Cerebellar cortex (tissue), 1 donor: ENCODE results near the gene CIC.

Experiments used
- DNase-seq: peaks from one replicate; pipeline ENCODE4 v3.0.0-alpha.2; 2015; ENCODE audit warnings: low spot score

Gene CIC

DNA sequence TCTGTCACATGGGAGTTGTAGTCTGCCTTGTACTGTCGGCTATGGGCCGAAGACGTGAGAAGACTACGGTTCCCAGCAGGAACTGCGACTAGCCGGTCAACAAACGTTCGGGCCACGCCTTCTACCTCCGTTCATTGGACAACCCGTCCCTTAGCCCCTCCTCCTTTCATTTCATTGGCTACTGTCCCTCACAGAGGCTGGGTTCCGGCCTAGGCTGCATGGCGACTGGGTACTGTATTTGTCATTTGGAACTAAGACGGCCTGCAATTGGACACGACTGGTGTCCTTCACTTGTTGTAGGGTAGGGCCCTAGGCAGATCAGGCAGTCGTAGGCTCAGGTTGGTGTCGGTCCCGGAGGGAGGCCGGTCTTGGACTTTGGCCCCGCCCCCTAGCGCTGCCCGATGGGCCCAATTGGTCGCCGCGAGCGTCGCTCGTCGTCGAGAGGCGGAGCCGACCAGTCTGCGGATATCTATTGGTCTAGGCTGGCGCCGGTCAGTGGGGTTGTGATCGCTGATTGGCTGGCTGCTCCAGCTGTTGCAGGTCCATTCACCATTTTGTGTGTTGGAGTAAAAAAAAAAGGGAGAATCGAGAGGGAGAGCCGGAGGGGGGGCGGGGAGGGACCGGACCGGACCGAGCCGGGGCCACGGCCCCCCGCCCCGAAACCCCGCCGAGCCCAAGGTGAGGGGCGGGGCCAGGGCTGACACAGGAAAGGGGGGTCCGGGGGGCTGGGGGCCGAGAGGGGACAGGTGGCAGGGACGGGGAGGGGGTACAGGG, at the start of gene CIC:
Gene CIC, plus strand, starts transcription at position 549 of the 774 bp plus-strand sequence. CDS start 2,532 bp downstream, outside the sequence.
- peak; percentile 100 for DNase-seq

DNA sequence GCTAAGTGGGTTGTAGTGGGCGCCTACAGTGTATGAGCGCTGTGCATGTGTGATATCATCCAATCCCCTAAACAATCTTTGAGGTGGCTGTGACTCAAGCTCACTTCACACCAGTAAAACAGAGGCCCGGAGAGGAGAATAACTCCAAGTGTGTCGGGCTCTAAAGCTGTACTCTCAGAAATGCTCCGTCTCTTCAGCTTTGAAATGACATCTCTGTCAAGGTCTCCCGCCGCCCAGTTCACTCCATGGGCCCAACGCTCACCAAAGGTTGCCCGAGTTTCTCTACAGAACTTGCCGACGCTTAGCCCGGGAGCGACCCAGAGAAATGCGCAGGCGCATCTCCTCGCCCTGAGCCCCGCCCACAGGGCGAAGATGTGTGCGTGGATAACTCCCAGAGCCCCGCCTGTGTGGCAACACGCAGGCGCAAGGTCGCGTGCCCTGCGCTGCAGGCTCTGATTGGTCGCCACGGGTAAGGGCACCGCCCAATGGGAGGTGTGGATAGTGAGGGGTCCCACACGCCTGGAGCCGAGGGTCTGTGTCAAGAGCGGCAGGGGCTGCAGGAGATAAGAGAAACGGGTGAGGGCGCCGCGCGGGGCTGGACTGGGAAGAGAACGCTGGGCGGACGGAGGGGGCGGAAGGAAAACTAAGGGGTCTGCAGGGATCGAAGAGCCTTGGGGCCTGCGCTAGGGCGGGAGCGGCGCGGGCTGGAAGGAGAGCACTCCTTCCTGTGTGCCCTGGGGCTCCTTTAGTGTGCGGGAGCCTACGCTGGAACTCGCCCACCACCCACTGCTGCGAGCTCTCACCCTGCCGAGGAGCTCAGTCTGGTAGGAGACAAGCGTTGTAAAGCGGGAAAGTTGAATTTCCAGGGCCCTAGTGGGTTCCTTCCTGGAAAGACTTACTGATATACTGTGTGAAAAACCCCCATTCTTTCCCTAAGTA, 49.0 kb upstream of the CIC start, which contains the start of gene ZNF526:
Gene ZNF526, plus strand, starts transcription at position 501 of the 939 bp plus-strand sequence. CDS start 4,092 bp downstream, outside the sequence.
- peak; percentile 98 for DNase-seq

DNA sequence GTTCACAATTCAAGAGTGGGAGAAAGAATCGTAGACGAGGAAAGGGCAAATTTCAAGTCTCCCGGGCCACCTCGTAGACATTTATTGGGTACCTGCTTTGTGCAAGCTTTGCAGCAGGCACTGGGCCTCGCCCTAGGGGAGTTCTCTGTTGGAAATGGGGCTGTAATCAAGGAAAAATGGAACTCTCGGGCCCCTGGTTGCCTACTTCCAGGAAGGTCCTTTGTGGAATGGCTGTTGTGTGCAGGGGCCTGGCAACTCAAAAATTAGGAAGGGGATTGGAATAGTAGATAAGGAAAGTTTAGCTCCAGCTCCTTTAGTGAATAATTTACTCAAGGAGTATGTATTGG, 48.3 kb upstream of the CIC start:
- no peak for DNase-seq

DNA sequence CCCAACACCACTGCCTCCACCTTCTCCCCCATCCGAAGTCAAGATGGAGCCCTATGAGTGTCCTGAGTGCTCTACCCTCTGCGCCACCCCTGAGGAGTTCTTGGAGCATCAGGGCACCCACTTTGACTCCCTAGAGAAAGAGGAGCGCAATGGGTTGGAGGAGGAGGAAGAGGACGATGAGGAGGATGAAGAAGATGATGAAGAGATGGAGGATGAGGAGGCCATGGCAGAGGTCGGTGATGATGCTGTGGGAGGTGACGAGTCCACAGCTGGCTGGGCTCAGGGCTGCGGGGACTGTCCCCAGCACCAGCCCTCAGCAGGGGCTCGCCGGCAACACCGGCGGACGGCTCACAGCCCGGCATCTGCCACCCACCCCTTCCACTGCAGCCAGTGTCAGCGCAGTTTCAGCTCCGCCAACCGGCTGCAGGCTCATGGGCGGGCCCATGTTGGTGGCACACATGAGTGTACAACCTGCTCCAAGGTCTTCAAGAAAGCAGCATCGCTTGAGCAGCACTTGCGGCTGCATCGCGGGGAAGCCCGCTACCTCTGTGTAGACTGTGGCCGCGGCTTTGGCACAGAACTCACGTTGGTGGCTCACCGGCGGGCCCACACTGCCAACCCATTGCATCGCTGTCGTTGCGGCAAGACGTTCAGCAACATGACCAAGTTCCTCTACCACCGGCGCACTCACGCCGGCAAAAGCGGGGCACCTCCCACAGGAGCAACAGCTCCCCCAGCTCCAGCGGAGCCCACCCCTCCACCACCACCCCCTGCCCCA, 43.9 kb upstream of the CIC start:
- DNase-seq, result no peak

DNA sequence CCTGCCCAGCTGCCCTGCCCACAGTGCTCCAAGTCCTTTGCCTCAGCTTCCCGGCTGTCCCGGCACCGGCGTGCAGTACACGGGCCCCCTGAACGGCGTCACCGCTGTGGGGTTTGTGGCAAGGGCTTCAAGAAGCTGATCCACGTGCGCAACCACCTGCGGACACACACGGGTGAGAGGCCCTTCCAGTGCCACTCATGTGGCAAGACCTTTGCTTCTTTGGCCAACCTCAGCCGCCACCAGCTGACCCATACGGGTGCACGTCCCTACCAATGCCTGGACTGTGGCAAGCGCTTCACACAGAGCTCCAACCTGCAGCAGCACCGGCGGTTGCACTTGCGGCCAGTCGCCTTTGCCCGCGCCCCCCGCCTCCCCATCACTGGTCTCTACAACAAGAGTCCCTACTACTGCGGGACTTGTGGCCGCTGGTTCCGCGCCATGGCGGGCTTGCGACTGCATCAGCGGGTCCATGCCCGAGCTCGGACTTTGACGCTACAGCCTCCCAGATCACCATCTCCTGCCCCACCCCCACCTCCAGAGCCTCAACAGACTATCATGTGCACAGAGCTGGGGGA, 43.2 kb upstream of the CIC start:
- no peak for DNase-seq

DNA sequence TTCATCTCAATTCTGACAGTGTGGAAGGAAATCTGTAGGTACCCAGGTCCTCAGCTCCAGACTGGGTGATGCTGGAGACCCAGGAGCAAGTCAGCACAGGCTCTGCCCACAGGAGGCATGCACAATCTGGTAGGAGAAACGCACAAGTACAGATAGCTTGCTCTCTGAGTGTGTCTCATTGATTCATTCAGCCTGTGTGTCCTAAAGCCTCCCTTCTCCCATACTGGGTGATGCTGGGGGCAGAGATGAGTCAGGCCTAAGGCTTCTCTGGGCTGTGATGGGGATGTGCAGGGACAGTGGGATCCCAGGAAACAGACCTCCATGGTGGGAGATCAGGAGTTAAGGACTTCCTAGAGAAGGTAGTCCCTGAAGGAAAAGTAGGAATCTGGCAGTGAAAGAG, 42.2 kb upstream of the CIC start:
- no peak for DNase-seq

DNA sequence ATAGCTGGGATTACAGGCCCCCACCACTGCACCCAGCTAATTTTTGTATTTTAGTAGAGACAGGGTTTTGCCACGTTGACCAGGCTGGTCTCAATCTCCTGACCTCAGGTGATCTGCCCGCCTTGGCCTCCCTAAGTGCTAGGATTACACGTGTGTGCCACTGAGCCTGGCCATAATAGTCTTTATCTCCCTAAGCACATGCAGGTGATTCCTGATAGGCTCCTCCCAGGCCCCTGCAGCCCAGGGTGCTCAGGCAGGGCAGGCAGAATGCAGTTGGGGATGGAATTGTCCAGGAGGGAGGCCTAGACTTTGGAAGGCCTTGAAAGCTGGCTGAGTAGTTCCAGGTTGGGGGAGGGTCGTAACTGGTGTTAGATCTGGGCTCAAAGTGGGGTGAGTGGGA, 40.4 kb upstream of the CIC start:
- no peak for DNase-seq

- DNase-seq, result no peak
Measured at GRCh38 chr19:42229301-42229854, 39.7 kb upstream of the CIC start.

DNA sequence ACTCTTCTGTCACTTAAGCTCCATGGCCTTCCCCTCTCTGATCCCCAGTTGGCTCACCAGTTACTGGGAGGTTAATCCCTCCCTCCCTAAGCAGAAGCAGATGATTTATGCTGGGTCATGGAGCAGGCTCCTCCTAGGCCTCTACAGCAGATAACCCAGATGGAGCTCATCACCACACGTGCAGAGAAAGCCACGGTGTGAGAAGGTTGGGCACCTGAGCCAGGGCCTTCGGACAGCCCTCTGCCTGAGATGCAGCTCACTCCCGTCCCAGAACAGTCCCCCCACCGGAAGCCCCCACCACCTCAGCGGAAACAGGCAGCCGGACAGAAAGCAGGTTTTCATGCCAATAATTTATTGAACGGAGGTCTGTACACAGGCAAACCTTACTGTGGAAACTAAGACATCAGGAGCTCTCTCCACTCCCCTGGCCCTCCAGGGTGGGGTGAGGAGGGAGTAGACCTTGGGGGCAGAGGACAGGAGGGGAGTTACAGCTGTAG, 39.1 kb upstream of the CIC start:
- DNase-seq, result no peak

GRCh38 chr19:42230571-42230970, 38.5 kb upstream of the CIC start:
- DNase-seq, result no peak

GRCh38 chr19:42232435-42232834, 36.6 kb upstream of the CIC start:
- DNase-seq, result no peak

- no peak for DNase-seq
Measured at GRCh38 chr19:42233106-42233505, 35.9 kb upstream of the CIC start.

DNA sequence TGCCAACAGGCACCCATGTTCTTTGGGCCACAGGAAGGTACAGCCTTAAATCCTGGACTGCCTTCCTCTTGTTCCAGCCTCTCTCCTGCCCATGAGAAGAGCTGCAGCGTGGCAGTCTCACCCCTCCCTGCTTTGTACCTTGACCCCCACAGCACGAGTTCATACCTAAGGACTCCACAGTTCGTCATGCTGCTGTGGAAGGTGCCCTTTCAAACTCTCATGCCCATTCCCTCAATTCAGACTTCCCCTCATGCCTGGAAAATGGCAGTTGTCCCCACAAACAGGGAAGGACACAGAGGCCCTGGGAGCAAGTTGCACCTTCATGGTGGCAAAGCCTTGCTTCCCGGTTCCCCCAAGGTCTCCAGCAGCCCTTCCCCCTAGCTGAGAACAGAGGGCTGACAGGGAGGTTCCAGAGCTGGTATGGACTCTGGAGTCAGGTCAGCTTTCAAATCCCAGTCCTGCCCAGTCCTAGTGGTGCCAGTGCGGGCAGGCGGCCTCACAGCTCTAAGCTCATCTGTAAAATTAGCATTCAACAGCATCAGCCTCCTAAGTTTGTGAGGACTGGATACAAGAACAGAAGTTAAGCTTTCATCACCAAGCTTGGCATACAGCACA, 35.3 kb upstream of the CIC start:
- DNase-seq, result no peak

GRCh38 chr19:42234364-42234763, 34.7 kb upstream of the CIC start:
- no peak for DNase-seq

- DNase-seq, result no peak
Measured at GRCh38 chr19:42235181-42235580, 33.9 kb upstream of the CIC start.

DNA sequence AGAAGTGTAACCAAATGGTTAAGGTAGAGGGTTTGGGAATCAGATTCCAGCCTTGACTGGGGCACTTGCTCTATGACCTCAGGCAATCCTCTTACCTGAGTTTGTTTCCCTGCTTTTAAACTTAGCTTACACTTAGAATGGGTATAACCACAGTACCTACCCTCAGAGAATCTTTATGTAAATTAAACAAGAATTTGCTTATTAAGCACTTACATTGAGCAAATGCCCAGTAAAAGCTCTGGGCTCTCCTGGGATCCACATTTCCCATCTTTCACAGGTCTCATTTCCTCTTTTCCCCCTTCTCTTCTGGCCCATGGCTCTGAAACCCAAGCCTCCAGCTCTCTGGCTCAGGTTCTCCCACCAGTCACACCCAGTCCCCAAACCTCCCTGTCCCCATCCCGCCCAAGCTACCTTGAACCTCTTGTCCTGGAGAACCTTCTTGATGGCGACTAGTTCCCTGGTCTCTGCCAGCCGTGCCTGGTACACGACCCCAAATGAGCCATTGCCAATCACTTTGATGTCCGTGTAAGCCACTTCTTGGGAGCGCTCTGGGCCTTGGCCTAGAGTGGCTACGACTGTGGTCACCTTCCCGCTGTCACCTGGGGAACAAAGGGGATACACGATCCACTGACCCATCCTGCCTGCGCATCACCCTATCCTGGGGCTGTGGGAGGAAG, 29.4 kb upstream of the CIC start:
- DNase-seq, result no peak

DNA sequence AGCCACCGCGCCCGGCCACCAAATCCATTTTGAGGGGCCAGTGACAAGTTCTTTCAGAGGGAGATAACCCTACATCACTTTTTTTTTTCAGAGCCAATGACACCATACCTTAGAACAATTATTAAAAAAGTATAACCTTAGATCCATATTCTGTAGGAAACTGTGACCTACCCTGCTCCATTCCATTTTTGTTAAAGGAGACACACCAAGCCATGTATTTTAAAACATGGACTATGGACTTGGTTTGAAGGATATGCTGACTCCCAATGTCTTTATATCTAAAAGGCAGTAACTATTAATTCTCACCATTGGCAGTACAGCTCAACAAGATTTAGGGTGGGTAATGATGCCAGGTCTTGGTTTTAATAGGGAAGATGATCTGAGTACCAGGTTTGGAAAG, 27.8 kb upstream of the CIC start:
- DNase-seq, result no peak

- DNase-seq, result no peak
Measured at GRCh38 chr19:42242069-42242511, 27.0 kb upstream of the CIC start.

DNA sequence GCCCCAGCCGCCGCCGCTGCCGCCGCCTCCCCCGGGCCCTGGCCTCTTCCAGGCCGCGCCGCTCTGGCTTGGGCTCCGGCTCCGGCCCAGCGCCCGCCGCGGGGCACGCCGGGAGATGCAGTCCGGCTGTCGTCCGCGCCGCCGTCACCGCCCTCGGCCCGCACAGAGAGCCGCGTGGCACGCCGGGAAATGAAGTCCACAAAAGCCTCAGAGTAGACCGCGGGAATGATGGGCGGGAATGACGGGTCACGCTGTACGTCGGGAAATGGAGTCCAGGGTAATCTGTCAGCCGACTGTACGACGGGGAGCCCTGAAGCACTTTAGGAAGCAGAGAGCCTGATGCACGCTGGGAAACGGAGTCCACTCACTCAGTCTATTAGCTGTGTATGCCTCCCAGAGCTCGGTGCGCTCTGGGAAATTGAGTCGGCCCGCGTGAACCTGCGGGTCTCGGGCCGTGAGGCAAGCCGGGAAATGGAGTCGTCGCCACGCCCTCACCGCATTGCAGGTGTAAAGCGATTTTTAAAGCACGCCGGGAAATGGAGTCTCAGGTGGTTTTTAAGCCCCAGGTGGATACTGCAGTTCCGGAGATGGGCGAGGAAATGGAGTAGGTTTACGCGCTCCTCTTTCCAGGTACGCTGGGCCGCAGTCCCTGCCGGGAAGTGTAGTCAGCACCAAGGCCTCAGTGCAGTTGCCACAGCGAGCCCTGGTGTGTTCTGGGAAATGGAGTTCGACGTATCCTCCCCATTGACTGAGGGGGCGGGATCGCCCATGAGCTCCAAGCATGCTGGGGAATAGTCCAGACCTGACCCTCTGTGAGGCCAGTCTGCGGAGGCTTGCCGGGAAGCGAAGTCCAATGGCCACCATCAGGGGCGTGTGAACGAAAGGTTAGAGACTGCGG, 26.3 kb upstream of the CIC start, which contains the start of gene GSK3A:
Gene GSK3A, minus strand, starts transcription at position 91 of the 898 bp plus-strand sequence. CDS start 137 bp downstream, outside the sequence.
- DNase-seq, result peak; percentile 100
